Testis (tissue), 2 donors: Measurements from ENCODE around the gene WFDC10B.

Experiments
- CTCF ChIP-seq, 3 experiments: fragments of 450-650 bp in 2 of 3; fragments of 200-600 bp in 1 of 3; sonication (generic) in 1 of 3; IDR thresholded peaks; one replicate each; pipeline ENCODE4 v1.5.1; 2016 to 2019; ENCODE audit warnings: antibody characterized with exemption in 3 of 3, mild to moderate bottlenecking in 2 of 3, moderate library complexity in 1 of 3
- POLR2A ChIP-seq: fragments of 450-650 bp; IDR thresholded peaks from one replicate; pipeline ENCODE4 v1.6.1; 2017; ENCODE audit warnings: antibody characterized with exemption, mild to moderate bottlenecking, moderate library complexity

GRCh38 chr20:45745015-45745414, 40.2 kb upstream of the WFDC10B start:
- TF ChIP-seq CTCF (IDR thresholded peaks at IDR 0.05) (no peak), POLR2A (no peak)
